ENCODE results near the gene MEGF11. TPM values are rescaled to one million over a fixed set of nuclear protein-coding genes. Genes with fewer than 3 reads are reported as not detected.
A peak's percentile ranks its signal among the peaks of the same experiment; 100 is the strongest.
"Not testable (repeated sequence)": the region's sequence is repeated elsewhere in the genome, so short reads cannot be mapped to it uniquely, and the experiment has no call there.

Gene MEGF11
- total RNA-seq, 6 experiments from 2014 or later, result not detected

DNA sequence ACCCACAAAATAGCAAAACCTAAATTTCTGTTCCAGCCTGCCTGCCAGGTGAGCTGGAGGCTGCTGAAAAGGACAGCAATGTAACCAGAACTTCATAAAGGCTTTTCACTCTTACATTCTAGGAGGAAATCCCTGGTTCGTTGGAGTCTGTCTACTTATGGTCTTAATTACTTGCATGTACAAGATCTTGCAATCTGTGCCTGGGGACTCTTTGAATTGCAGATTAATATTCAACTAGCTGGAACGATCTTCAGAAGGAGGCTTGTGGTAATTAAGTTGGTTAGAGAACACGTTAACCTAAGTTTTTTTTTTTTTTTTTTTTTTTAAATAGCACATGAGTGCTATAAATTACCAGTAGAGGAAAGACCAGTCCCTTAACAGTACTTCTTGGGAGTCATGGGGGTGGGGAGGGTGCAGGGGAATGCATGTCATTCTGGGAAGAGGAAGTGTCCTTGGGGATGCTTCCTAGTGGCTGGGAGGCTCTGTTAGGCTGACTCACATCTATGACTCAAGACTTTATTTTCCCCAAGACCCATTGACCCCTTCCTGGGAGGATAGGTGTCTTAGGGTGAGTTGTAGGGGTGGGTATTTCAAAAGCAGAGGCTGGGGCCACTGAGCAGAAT, 244.5 kb downstream of the MEGF11 start:
- DNase-seq, result no peak
- Mint-ChIP-seq H3K4me1 (ENCODE audit: low read depth) (no peaks in the 10 kb centered on the region), H3K27ac (no peak overlapping the region), H3K27me3 (ENCODE audit: insufficient read depth) (peaks cover 11% of the 10 kb centered on the region; the same call in 1 of the 2 replicates), H3K36me3 (ENCODE audit: low read depth) (no peaks in the 10 kb centered on the region), H3K9me3 (no peaks in the 10 kb centered on the region), H3K4me3 (no peak overlapping the region)
- TF ChIP-seq, protein P1, sequence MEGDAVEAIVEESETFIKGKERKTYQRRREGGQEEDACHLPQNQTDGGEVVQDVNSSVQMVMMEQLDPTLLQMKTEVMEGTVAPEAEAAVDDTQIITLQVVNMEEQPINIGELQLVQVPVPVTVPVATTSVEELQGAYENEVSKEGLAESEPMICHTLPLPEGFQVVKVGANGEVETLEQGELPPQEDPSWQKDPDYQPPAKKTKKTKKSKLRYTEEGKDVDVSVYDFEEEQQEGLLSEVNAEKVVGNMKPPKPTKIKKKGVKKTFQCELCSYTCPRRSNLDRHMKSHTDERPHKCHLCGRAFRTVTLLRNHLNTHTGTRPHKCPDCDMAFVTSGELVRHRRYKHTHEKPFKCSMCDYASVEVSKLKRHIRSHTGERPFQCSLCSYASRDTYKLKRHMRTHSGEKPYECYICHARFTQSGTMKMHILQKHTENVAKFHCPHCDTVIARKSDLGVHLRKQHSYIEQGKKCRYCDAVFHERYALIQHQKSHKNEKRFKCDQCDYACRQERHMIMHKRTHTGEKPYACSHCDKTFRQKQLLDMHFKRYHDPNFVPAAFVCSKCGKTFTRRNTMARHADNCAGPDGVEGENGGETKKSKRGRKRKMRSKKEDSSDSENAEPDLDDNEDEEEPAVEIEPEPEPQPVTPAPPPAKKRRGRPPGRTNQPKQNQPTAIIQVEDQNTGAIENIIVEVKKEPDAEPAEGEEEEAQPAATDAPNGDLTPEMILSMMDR (IDR thresholded peaks at IDR 0.05), result no peak

DNA sequence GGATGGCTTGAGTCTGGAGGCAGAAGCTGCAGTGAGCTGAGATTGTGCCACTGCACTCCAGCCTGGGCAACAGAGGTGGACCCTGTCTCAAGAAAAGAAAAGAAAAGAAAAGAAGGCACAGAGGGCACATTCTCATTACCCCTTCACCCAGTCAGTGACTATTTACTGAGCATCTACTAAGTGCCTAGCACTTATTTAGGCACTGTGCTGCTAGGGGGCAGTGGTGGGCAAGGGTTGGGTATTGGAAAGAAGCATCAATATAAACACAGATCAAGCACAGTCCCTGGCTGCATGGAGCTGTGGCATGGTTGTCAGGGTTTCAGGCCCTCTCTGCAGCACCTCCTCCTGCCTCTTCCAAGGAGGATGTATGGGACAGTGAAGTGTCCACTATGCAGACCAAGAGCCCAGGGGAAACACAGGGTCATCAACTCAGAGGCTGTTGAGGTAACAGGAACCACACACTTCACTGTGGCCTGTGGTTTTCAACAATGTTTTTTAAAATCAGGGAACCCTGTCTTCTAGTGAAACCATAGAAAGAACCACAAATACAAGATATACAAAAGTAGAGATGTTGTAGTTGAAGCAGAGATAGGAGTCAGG, 245.8 kb downstream of the MEGF11 start:
- H3K27me3 Mint-ChIP-seq (ENCODE audit: insufficient read depth), result peaks cover 7% of the 10 kb centered on the region; the same call in 1 of the 2 replicates
- no peaks in the 10 kb centered on the region for H3K9me3 Mint-ChIP-seq
- no peak for DNase-seq

DNA sequence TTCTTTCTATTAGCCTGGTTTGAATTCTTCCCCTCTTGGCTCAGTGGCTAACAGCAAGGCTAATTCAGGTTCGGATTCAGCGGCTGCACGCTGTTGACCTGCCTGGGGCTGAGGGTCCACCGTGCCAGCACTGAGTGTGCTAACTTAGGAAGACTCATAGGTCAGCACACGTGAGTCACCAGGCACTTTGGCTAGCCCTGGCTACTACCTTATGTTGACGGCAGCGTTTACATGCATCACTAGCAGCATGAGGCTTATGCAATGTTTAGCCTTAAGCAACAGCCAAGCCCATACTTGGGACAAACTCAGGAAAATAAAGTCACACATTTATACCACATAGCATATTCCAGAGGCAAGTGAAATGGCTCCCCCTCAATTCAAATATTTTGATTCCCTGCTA, 246.6 kb downstream of the MEGF11 start:
- no peak overlapping the region for H3K27ac Mint-ChIP-seq
- no peaks in the 10 kb centered on the region for H3K4me1 Mint-ChIP-seq (ENCODE audit: low read depth)
- TF ChIP-seq, protein P1 (IDR thresholded peaks at IDR 0.05), result no peak
- H3K9me3 Mint-ChIP-seq, result no peaks in the 10 kb centered on the region
- H3K4me3 Mint-ChIP-seq, result no peak overlapping the region
- H3K36me3 Mint-ChIP-seq (ENCODE audit: low read depth), result no peaks in the 10 kb centered on the region
- H3K27me3 Mint-ChIP-seq (ENCODE audit: insufficient read depth), result peaks cover 10% of the 10 kb centered on the region; the same call in 1 of the 2 replicates
- peak; percentile 4 for DNase-seq

More for the DNA sequence above, 245.8 kb downstream of the MEGF11 start:
- TF ChIP-seq, protein P1 (IDR thresholded peaks at IDR 0.05), result no peak
- no peak overlapping the region for H3K27ac Mint-ChIP-seq
- H3K4me3 Mint-ChIP-seq, result no peak overlapping the region
- no peaks in the 10 kb centered on the region for H3K36me3 Mint-ChIP-seq (ENCODE audit: low read depth)
- no peaks in the 10 kb centered on the region for H3K4me1 Mint-ChIP-seq (ENCODE audit: low read depth)

DNA sequence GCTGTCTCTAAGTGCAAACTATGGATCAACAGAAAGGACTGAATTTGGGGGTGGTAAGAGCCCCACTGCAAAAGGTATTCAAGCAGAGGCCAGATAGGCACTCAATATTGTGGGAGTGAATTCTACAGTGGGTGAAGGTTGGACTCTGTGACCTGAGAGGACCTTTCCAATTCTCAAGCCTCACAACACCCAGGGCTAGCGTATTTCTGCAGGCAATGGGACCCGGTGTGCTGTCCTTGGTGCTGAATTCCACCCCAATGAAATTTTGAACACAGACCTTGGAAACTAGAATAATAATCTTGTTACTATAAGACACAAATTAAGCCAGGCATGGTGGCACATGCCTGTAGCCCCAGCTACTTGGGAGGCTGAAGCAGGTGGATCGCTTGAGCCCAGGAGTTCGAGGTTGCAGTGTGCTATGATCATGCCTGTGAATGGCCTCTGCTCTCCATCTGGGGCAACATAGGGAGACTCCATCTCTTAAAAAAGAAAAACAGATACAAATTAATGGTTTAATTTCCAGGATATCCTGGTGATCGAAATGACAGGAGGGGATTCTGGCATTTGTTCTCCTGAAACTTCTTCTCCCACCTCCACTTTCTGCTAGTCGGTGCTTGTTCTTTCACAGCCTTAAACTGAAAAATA, 248.8 kb downstream of the MEGF11 start:
- Mint-ChIP-seq H3K4me1 (ENCODE audit: low read depth) (no peaks in the 10 kb centered on the region), H3K27ac (no peak overlapping the region), H3K9me3 (no peaks in the 10 kb centered on the region), H3K4me3 (no peak overlapping the region), H3K36me3 (ENCODE audit: low read depth) (no peaks in the 10 kb centered on the region), H3K27me3 (ENCODE audit: insufficient read depth) (peaks cover 25% of the 10 kb centered on the region; the same call in 1 of the 2 replicates)
- DNase-seq, result peak; percentile 9
- TF ChIP-seq, protein P1 (IDR thresholded peaks at IDR 0.05), result no peak

DNA sequence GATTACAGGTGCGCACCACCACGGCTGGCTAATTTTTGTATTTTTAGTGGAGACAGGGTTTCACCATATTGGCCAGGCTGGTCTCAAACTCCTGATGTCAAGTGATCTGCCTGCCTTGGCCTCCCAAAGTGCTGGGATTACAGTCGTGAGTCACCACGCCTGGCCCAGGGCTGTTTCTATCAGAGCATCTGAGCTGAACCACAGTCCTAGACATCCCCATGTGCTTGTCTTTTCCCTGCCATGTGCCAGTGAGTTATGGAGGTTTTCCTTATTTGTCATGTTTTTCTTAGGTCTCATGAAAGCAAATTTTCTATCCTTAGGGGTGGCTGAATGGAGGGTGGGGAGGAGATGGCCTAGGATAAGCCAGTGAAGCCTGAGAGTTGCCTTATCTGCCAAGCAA, 250.4 kb downstream of the MEGF11 start:
- not testable (repeated sequence) for H3K4me1 Mint-ChIP-seq (ENCODE audit: low read depth); H3K36me3 Mint-ChIP-seq (ENCODE audit: low read depth); H3K4me3 Mint-ChIP-seq; DNase-seq; H3K27ac Mint-ChIP-seq; H3K9me3 Mint-ChIP-seq
- H3K27me3 Mint-ChIP-seq (ENCODE audit: insufficient read depth), result peaks cover 36% of the 10 kb centered on the region

All from HFFc6 (cell line).